Measurements from ENCODE around the gene IFNLR1.

Gene IFNLR1

GRCh38 chr1:24133819-24134218 is 53.3 kb downstream of the IFNLR1 start (continued):
- no peak for TF ChIP-seq RARB (CRISPR knock-in tag; IDR thresholded peaks at IDR 0.05)

- ATAC-seq, result no peak
- TF ChIP-seq ZNF70 (CRISPR knock-in tag; IDR thresholded peaks at IDR 0.05), result no peak
- TF ChIP-seq CSRNP3 (CRISPR knock-in tag; IDR thresholded peaks at IDR 0.05), result no peak
- TF ChIP-seq TOX (CRISPR knock-in tag; IDR thresholded peaks at IDR 0.05; ENCODE audit: borderline replicate concordance), result no peak
- TF ChIP-seq, protein P1, sequence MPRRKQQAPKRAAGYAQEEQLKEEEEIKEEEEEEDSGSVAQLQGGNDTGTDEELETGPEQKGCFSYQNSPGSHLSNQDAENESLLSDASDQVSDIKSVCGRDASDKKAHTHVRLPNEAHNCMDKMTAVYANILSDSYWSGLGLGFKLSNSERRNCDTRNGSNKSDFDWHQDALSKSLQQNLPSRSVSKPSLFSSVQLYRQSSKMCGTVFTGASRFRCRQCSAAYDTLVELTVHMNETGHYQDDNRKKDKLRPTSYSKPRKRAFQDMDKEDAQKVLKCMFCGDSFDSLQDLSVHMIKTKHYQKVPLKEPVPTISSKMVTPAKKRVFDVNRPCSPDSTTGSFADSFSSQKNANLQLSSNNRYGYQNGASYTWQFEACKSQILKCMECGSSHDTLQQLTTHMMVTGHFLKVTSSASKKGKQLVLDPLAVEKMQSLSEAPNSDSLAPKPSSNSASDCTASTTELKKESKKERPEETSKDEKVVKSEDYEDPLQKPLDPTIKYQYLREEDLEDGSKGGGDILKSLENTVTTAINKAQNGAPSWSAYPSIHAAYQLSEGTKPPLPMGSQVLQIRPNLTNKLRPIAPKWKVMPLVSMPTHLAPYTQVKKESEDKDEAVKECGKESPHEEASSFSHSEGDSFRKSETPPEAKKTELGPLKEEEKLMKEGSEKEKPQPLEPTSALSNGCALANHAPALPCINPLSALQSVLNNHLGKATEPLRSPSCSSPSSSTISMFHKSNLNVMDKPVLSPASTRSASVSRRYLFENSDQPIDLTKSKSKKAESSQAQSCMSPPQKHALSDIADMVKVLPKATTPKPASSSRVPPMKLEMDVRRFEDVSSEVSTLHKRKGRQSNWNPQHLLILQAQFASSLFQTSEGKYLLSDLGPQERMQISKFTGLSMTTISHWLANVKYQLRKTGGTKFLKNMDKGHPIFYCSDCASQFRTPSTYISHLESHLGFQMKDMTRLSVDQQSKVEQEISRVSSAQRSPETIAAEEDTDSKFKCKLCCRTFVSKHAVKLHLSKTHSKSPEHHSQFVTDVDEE (CRISPR knock-in tag; IDR thresholded peaks at IDR 0.05), result no peak
- no peak for TF ChIP-seq PPARA (CRISPR knock-in tag; IDR thresholded peaks at IDR 0.05; ENCODE audit: borderline replicate concordance)
- no peak for TF ChIP-seq OSR1 (CRISPR knock-in tag; IDR thresholded peaks at IDR 0.05)
- no peak for TF ChIP-seq TCF4 (CRISPR knock-in tag; IDR thresholded peaks at IDR 0.05; ENCODE audit: borderline replicate concordance)
- no peak for TF ChIP-seq ZFP3 (CRISPR knock-in tag; IDR thresholded peaks at IDR 0.05)
- no peak for TF ChIP-seq BACH2 (CRISPR knock-in tag; IDR thresholded peaks at IDR 0.05; ENCODE audit: borderline replicate concordance)
- TF ChIP-seq CSDC2 (CRISPR knock-in tag; IDR thresholded peaks at IDR 0.05), result no peak
- TF ChIP-seq CREB5 (CRISPR knock-in tag; IDR thresholded peaks at IDR 0.05; ENCODE audit: low read depth), result no peak
- no peak for TF ChIP-seq ZC3H10 (CRISPR knock-in tag; IDR thresholded peaks at IDR 0.05)
- no peak for TF ChIP-seq ZNF565 (CRISPR knock-in tag; conservative IDR thresholded peaks at IDR 0.05; ENCODE audit: low read depth)
- TF ChIP-seq ARNTL (CRISPR knock-in tag; IDR thresholded peaks at IDR 0.05; ENCODE audit: borderline replicate concordance, low read depth), result no peak
- TF ChIP-seq ZNF8 (CRISPR knock-in tag; IDR thresholded peaks at IDR 0.05), result no peak
- no peak for TF ChIP-seq SNAI2 (CRISPR knock-in tag; IDR thresholded peaks at IDR 0.05)
Observed at GRCh38 chr1:24130385-24130784, 56.7 kb downstream of the IFNLR1 start.

DNA sequence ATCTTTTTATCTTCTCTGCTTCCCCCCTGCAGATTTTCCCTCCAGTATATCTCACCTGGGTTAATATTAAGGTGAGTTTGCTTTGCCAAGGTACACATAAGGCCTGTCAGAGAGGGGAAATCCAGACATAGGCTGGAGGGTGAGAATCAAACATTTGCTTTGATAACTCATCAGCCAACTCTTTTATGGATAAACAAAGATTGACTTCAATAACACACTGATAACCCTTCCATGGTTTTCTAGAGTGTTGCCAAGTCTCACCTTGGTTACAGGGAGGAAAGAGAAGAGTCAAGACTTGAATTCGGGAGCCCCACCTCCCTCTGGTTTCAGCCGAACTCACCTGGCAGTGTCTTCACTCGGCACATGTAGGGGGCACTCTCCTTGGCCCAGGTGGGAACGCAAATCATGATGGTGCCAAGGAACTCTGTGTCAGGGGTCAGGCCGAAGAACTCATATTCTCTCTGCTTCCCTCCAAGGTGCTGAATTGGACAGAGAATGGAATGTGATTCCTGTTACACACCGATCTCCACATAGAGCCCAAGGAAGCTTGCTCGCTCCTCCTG is 59.2 kb downstream of the IFNLR1 start:
- ATAC-seq, result no peak
- TF ChIP-seq ZFP30 (CRISPR knock-in tag; IDR thresholded peaks at IDR 0.05), result no peak
- TF ChIP-seq CREB5 (CRISPR knock-in tag; IDR thresholded peaks at IDR 0.05; ENCODE audit: low read depth), result no peak
- no peak for TF ChIP-seq ESRRG (CRISPR knock-in tag; IDR thresholded peaks at IDR 0.05)
- TF ChIP-seq, protein P2, sequence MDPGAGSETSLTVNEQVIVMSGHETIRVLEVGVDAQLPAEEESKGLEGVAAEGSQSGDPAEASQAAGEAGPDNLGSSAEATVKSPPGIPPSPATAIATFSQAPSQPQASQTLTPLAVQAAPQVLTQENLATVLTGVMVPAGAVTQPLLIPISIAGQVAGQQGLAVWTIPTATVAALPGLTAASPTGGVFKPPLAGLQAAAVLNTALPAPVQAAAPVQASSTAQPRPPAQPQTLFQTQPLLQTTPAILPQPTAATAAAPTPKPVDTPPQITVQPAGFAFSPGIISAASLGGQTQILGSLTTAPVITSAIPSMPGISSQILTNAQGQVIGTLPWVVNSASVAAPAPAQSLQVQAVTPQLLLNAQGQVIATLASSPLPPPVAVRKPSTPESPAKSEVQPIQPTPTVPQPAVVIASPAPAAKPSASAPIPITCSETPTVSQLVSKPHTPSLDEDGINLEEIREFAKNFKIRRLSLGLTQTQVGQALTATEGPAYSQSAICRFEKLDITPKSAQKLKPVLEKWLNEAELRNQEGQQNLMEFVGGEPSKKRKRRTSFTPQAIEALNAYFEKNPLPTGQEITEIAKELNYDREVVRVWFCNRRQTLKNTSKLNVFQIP (CRISPR knock-in tag; IDR thresholded peaks at IDR 0.05; ENCODE audit: borderline replicate concordance, low read depth), result no peak
- no peak for TF ChIP-seq TOX (CRISPR knock-in tag; IDR thresholded peaks at IDR 0.05; ENCODE audit: borderline replicate concordance)
- no peak for TF ChIP-seq ZFP3 (CRISPR knock-in tag; IDR thresholded peaks at IDR 0.05)
- TF ChIP-seq ZNF565 (CRISPR knock-in tag; conservative IDR thresholded peaks at IDR 0.05; ENCODE audit: low read depth), result no peak
- TF ChIP-seq TCF4 (CRISPR knock-in tag; IDR thresholded peaks at IDR 0.05; ENCODE audit: borderline replicate concordance), result no peak
- TF ChIP-seq BACH2 (CRISPR knock-in tag; IDR thresholded peaks at IDR 0.05; ENCODE audit: borderline replicate concordance), result no peak
- no peak for TF ChIP-seq GLIS3 (CRISPR knock-in tag; IDR thresholded peaks at IDR 0.05)
- no peak for TF ChIP-seq ZNF8 (CRISPR knock-in tag; IDR thresholded peaks at IDR 0.05)
- no peak for TF ChIP-seq SNAI2 (CRISPR knock-in tag; IDR thresholded peaks at IDR 0.05)
- no peak for TF ChIP-seq ZC3H10 (CRISPR knock-in tag; IDR thresholded peaks at IDR 0.05)
- TF ChIP-seq ZNF70 (CRISPR knock-in tag; IDR thresholded peaks at IDR 0.05), result no peak
- TF ChIP-seq PPARA (CRISPR knock-in tag; IDR thresholded peaks at IDR 0.05; ENCODE audit: borderline replicate concordance), result no peak
- TF ChIP-seq, protein P1 (CRISPR knock-in tag; IDR thresholded peaks at IDR 0.05), result no peak
- TF ChIP-seq, protein P3, sequence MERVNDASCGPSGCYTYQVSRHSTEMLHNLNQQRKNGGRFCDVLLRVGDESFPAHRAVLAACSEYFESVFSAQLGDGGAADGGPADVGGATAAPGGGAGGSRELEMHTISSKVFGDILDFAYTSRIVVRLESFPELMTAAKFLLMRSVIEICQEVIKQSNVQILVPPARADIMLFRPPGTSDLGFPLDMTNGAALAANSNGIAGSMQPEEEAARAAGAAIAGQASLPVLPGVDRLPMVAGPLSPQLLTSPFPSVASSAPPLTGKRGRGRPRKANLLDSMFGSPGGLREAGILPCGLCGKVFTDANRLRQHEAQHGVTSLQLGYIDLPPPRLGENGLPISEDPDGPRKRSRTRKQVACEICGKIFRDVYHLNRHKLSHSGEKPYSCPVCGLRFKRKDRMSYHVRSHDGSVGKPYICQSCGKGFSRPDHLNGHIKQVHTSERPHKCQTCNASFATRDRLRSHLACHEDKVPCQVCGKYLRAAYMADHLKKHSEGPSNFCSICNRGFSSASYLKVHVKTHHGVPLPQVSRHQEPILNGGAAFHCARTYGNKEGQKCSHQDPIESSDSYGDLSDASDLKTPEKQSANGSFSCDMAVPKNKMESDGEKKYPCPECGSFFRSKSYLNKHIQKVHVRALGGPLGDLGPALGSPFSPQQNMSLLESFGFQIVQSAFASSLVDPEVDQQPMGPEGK (CRISPR knock-in tag; IDR thresholded peaks at IDR 0.05; ENCODE audit: borderline replicate concordance), result no peak

Data from SK-N-SH treated with all-trans-retinoic acid at 6 μM for 48 hours (cell line).